Activated CD4-positive, CD25-positive, alpha-beta regulatory T cell treated with anti-CD3 and anti-CD28 coated beads, Interleukin-2, amount 50 U/mL, for 16 hours (primary cell): Measurements from ENCODE around the gene ZFYVE1.
"Not testable (repeated sequence)": the region's sequence is repeated elsewhere in the genome, so short reads cannot be mapped to it uniquely, and the experiment has no call there.

Experiments used
- DNase-seq: peaks from one replicate; pipeline ENCODE4 v3.0.0-alpha.2; 2020; ENCODE audit warnings: low read depth, low spot score

Gene ZFYVE1

DNA sequence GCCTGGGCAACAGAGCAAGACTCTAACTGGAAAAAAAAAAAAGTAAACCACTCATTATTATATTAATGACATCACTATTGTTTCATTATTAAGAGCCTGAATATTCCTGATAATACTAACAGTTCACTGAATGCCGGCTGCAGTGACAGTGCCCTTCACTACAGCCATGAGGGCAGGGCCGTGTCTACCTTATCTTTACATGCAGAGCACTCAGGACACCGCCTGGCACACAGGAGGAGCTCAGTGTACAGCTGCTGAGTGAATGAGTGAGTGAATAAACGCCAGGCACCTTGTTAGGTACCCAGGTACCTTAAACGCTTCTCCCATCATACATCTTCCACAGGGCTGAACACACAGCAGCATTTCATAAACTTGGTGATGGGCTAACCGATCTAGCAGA is 23.2 kb downstream of the ZFYVE1 start:
- DNase-seq = no peak

DNA sequence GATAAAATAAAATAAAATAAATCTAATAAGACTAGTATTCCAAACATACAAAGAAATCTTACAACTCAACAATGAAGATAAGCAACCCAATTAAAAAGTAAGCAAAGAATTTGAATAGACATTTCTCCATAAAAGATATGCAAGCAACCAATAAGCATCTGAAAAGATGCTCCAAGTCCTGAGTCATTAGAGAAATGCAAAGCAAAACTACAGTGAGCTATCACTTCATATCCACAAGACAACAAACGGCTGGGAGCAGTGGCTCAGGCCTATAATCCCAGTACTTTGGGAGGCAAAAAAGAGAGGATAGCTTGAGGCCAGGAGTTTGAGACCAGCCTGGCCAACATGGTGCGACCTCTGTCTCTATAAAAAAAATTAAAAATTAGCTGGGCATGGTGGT is 26.8 kb downstream of the ZFYVE1 start:
- no peak for DNase-seq

DNA sequence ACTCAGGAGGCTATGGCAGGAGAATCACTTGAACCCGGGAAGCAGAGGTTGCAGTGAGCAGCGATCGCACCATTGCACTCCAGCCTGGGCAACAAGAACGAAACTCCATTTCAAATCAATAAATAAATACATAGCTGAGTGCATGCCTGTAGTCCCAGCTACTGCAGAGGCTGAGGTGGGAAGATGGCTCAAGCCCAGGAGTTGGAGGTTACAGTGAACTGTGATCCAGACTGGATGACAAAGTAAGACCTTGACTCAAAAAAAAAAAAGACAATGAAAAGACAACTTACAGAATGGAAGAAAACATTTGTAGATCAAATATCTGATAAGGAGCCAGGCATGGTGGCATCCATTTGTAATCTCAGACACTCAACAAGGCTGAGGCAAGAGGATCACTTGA is 27.6 kb downstream of the ZFYVE1 start:
- no peak for DNase-seq

DNA sequence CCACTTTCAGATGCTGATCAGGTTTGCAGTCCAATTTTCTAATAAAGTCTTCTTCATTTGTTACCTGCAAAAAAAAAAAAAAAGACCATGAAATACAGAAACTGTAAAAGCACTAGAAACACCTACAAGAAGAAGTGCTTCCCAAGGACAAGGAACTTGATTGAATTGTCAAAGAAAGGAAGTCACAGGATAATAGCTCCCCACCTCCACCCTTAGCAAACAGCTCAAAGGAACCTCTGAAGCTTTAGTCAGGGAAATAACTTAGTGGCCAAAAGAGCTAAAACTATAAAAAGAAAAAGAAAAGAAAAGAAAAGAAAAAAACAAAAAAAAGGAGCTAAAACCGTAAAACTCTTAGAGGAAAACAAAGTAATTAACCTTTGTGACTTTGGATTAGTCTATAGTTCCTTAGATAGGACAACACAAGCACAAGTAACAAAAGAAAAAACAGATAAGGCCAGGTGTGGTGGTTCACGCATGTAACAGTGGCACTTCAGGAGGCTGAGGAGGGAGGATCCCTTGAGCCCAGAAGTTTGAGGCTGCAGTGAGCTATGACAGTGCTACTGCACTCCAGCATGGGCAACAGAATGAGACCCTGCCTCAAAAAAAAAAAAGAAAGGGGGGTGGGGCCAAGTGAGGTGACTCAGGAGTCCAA is 28.5 kb downstream of the ZFYVE1 start:
- DNase-seq = no peak

DNA sequence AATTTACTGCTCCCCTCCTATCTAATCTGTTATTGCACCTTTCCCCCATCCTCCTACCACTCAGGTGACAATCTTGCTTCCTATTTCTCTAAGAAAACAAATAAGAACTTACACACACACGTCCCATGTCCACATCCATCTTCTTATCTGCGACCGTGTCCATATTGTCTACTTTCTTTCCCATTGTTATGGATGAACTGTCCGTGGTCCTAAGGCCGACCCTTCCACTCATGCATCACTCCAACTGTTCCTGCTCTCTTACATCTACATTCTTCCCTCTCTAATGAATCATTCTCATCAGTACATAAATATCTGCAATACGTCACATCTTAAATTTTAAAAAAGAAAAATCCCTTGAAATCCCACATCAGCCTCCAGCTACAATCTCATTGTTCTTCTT is 30.0 kb downstream of the ZFYVE1 start:
- no peak for DNase-seq

DNA sequence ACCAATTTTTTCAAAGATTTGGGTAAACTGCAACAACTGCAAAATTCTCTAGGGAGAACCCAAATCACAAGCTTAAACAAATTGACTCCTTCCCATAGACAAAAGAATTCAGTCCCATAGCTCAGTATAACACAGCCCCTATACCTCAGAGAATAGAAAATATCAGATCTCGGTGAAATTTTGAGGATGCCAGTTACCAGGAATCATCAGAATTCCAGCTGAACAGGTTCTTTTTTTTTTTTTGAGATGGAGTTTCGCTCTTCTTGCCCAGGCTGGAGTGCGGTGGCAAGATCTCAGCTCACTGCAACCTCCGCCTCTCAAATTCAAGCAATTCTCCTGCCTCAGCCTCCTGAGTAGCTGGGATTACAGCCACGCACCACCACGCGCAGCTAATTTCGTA is 36.7 kb downstream of the ZFYVE1 start:
- DNase-seq = no peak

DNA sequence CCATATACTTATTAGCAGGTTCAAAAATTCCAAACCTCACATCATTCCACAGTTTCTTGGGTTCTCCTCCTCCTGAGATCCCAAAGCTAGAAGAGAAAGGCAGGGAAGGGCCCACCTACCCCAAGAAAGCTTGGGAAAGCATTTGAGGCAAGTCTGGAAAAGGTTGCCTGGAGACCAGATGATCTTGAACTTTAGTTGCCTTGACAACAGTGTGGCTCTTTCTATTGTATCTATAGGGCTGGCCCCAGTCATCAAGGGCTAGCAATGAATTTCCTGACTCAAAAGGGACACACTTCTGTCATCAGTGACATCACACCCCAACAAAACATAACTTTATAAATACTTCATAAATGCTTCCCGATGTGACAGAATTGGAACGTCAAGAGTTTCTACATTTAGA is 40.0 kb downstream of the ZFYVE1 start:
- no peak for DNase-seq

DNA sequence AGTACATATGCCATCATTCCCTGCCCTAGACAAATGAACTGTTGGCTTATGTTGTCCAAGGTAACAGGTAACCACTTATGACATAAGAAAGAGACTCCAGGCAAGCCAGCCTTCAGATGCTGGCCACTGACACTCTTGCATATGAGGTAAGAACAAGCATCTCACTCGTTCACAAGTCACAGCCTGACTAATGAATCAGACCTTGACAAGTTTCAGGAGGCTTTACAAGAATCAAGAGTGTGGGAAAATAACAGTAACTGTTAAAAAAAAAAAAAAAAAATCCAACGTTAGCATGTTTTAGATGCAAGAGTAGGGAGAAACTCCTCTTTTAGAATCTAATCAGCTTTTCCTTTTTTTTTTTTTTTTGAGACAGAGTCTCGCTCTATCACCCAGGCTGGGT is 40.7 kb downstream of the ZFYVE1 start:
- no peak for DNase-seq

DNA sequence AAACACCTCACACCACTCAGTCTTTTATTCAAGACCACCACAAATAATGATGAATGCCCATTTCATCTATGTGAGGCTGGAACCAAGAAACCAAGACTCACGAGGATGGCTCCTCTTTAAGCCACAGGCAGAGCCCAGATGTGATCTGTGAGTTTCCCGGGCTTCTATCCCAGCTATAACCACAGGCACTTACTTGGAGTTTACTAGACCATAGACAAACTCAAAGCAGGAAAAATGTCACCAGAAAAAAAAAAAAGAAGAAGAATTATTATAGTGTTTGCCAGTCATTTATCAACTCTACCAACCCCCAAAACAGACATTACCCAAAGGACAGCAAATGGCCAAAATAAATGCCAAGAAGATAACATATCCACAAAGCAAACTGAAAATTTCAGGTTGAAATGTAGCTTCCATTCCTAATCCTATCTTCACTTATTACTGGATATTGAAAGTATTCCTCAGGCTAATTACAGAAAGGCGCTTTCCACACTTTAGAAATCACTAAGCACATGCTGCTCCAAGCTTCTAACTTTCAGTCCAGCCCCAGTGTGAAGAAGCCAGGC is 44.7 kb downstream of the ZFYVE1 start:
- DNase-seq = no peak

DNA sequence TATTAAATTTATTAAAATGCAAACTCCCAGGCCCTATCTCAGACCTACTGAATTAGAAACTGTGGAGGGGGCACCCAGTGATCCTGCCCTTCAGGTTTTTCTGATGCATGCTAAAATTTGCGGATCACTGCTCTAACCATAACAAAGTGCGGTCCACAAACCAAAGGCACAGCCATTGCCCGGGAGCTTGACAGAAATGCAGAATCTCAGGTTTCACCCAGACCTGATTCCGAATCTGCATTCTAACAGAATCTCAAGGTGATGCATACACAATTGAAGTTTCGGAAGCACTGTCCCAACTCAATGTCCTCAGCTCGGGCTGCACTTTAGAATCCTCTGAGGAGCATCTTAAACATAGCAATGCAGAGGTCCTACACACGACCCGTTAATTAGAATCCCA is 46.0 kb downstream of the ZFYVE1 start:
- no peak for DNase-seq

DNA sequence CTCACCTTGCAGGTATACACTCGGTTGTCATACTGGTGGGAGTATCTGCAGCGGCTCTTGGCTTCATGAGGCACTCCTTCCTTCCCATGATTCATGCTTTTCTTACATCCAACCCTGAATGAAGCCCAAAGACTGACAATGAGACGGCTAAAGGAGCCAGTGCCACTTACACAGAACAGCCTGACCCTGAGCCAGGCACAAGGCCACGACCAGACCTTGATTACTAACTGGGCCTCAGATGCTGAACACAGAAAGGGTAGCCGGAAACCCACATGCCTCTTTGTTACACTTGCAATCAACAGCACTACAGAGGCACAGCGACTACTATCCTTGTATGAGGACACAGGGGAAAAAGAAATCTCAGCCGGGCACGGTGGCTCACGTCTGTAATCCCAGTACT is 48.0 kb downstream of the ZFYVE1 start:
- no peak for DNase-seq

DNA sequence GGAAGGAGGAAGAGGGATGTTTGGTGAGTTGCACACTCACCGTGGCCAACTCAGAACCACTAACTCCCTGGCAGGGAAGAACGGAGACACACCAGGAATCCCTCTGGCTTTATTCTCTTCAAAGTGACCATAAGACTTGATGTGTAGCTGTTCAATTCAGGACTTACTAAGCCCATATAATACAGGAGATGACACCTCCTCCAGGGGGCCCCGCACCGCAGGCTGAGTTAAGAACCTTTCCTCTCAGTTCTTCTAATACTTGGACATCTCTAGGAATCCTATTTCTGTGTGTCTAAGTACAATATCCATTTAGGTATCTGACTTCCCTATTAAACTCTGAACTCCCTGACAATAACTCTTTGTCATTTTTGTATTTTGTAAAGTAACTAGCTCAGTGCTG is 51.1 kb downstream of the ZFYVE1 start:
- no peak for DNase-seq

DNA sequence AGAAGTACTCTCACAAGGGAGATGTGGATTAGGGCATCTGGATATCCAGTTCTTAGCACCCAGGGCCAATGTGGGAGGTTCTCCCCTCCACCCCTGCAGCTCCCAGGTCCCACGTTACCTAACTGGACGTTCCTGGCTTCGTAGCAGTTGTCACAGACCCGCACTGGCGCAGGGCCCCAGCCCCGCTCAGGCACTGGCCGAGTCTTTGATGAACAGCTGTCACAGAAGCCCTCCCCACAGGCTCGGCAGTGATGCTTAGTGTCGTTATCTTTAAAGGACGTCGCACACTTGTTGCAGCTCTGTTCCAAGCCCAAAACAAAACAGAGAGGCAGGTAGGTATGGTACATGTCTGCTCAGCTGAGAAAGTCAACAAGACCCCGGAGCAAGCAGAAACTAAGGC is 52.2 kb downstream of the ZFYVE1 start:
- DNase-seq = no peak

DNA sequence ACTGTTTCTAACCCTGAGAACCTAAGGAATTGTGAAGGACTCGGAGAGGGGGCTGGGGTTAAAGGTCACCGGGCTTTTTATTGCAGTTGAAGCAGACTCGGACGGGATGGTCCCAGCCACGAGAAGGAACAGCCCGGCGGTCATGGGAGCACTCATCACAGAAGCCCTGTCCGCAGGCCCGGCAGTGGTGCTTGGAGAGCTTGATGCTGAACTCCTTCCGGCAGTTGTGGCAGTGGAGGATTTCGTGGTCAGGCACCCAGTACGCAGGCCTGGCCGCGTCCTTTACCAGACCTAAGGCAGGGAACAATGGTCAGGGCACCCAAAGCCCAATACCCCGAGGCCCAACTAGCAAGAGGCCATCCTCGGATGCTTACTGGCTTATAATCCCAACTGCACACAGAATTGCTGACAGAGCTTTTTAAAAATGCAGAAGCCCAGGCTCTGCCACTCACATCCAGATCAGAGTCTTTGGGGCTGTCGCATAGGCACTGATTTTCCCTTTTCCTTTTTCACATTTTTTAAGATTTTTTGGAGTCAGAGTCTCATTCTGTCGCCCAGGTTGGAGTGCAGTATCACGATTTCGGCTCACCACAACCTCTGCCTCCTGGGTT is 56.0 kb downstream of the ZFYVE1 start:
- DNase-seq = no peak

DNA sequence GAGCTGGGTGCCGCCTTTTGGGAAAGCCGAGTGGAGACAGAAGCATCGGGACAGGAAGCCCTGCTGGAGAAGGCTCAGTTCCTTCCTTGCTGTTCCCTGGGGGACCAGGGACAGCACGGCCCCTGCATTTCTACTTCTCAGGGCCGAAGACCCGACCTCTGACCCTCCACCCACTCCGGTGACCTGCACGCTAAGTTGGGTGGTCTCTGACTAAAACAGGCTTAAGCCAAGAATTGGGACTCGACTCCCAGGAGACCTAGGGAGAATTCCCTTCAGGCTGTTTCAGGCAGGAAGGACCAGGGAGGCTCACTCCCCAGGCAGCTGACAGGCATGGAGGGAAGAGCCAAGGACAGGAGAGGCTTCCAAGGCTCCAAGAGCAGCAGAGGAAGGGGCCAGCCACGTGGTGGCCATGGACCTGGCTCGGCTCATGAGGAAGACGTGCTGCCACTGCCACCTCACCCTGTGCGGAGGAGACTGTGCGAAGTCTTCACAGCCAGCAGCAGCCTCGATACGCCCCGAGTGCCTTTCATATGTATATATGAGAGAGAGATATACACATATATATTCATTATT is 56.8 kb downstream of the ZFYVE1 start:
- DNase-seq = no peak

DNA sequence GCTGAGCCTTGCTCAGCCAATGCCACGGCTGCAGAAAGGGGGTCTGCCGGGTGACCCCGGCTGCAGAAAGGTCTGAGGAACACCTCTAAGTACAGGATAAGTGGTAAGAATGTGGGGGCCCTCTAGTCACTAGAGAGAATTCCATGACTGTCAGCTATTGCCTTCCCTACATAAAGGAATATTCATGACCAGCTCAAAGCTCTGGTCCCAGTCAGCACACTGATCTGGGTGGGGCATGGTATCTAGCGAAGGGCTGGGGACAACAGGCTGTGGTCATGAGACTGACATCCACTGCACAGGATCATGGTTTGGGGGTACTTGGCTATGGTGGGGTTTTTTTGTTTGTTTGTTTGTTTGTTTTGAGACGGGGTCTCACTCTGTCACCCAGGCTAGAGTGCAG is 58.6 kb downstream of the ZFYVE1 start:
- no peak for DNase-seq

DNA sequence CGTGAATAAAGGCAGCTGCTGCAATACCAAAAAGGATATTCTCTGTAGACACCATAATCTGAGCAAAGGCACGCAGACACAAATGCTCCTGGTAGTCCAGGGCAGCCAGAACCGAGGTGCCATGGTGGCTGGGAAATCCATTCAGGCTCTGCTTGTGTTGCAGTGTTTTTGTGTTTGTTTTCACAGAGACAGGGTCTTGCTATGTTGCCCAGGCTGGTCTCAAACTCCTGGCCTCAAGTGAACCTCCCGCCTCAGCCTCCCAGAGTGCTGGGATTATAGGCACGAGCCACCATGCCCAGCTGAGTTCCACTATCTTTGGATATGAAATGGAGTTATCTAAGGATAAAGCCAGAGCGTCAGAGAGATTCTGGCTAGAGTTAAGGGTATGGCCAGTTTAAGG is 60.9 kb downstream of the ZFYVE1 start:
- DNase-seq = no peak

DNA sequence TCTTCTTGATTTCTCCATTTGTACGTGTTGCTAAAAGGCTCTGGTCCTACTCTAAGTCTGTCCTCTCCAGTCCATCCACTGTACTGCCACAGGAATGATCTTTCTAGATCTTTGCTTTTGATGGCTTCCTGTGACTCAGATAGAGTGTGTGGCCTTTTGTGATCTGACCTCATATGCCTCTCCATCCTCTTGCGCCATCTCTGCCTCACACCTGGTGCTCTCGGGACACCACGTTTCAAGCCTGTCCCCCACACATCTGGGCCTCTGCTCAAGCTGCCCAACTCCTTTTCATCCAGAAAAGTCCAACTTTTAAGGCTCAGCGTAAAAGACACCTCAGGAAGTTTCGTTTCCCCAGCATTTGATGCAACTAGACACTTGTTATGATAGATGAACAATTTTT is 61.7 kb downstream of the ZFYVE1 start:
- DNase-seq = no peak

DNA sequence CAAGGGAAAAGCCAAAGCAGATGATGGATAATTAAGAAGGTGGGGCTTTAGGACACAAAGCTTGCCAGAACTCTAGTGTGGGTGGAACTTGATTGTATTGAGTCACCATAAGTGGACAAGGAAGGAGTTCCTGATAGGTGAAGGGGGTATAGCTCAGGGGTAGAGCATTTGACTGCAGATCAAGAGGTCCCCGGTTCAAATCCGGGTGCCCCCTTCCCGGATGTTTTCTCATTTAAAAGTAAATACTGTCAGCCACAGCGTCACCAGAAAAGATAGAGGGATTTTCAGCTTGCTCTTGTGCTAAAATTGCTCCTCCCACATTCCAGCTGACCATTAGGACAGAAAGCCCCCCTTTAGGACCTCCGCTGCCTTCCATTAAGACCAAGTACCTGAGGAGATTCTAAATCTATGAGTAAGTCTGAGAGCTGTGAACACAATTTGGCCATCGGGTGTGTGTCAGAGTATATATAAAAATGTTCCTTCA is 64.0 kb downstream of the ZFYVE1 start:
- no peak for DNase-seq

DNA sequence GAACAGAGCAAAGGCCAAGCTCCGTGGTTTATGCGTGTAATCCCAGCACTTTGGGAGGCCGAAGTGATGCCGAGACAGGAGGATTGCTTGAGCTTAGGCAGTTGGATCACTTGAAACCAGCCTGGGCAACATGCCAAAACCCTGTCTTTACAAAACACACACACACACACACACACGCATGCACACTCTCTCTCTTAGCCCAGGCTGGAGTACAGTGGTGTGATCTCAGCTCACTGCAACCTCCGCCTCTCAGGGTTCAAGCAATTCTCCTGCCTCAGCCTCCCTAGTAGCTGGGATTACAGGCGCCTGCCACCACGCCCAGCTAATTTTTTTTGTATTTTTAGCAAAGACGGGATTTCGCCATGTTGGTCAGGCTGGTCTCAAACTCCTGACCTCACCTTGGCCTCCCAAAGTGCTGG is 64.6 kb downstream of the ZFYVE1 start:
- not testable (repeated sequence) for DNase-seq

DNA sequence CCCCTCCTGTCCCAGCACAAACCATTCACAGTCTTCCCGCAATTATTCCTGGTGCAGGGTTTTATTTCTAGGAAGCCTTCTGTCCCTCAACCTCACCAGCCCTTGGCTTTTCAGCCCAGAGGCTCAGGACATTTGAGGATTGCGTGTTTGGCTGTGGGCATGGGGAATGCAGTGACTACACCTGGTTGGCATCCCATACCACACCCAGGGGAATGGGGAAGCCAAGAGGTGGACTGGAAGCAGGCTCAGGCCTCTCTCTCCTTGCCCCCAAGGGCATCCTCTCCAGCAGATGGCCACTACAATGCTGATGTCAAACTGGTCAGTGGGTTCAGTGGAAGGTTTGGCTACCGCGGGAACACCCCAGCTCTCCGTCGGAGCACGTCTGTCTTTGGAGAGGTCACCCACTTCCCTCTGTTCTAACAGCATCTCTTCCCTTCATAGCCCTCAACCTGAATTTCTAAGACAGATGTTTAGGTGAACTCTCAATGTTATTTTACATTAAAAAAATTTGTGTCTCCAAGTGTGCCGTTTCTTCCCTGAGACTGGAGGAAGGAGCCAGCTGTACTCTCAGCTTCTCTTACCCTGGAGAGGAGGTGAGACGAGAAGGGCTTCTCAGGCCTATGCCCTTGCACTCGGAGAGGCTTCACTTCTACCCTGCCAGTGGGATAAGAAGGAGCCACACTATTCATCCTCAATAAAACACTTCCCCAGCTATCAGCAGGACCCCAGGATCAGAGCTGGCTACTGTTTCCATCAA is 65.1 kb downstream of the ZFYVE1 start:
- DNase-seq = no peak

DNA sequence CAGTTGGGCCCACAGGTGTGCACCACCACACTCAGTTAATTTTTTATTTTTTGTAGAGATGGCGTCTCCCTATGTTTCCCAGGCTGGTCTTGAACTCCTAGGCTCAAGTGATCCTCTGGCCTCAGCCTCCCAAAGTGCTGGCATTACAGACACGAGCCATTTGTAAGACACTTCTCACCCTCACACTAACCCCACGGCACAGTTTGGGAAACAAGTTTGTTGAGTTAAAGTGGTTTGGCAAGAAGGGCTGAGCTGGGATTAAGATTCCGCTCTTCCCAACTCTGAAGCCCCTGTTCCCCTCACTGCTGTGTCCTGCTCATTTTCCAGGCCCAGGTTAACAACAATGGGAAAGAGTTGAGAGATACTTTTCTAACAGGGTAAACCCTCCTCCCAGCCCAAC is 65.9 kb downstream of the ZFYVE1 start:
- not testable (repeated sequence) for DNase-seq
